ENCODE results near the gene POT1. TPM values are rescaled to one million over a fixed set of nuclear protein-coding genes. Genes with fewer than 3 reads are reported as not detected.

Gene POT1
- total and polyA plus RNA-seq, 2 experiments from 2014 or later = 12.0 to 40.4 TPM

GRCh38 chr7:124783271-124783670 lies 146.4 kb downstream of the POT1 start (continued):
- TF ChIP-seq ETS1 (IDR thresholded peaks at IDR 0.05) (no peak), JUNB (IDR thresholded peaks at IDR 0.05; ENCODE audit: unreplicated experiment) (no peak), STAT1 (IDR thresholded peaks at IDR 0.05; ENCODE audit: unreplicated experiment) (no peak), POLR2AphosphoS5 (IDR thresholded peaks at IDR 0.05; ENCODE audit: low read depth) (no peak), NANOG (IDR thresholded peaks at IDR 0.05; ENCODE audit: borderline replicate concordance) (no peak), EZH2phosphoT487 (IDR thresholded peaks at IDR 0.05; ENCODE audit: unreplicated experiment) (no peak), CTCF (conservative IDR thresholded peaks at IDR 0.05; ENCODE audit: low read depth in 2 of 2) (no peak)

DNA sequence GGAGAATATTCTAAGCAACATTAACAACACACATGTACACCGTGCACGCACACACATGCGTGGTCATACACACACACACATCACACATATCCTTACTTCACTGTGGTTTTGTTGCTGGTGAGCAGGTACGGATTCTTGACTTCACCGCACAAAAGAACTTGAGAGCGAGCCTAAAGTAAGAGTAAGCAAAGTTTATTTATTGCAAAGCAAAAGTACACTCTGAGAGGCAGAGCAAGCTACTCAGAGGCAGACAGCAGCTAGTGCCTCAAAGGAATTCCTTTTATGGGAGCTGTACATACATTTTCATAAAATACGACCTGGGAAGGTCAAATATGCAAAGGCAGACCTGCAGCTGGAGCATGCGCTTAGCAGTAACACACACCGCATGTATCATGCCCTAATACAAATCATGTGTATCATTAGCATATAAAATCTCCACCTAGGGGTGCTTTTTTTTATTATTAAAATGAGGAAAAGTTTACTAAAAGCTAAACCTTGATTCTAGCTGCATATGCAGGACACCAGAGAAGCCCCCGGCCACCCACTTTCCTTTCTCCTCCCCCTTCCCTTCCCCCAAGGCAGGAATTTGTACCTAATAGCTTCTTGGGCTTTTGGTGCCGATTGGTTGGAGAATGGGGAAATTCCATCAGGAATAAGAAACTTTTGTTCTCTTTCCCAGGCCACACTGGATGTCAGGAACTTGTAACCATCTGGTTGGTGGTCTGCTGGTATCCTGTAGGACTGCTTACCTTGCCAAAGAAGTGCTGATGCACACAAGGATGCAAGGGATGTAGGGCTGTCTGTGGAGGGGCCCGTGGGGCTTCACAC lies 147.5 kb downstream of the POT1 start:
- H3F3A ChIP-seq (replicated peaks; ENCODE audit: low read depth) = no peaks in the 10 kb centered on the region
- no peaks in the 10 kb centered on the region for H3K27me3 ChIP-seq (ENCODE audit: insufficient read depth)
- peak overlapping the region; percentile 91 for H2AFZ ChIP-seq
- no peaks in the 10 kb centered on the region for H3K36me3 Mint-ChIP-seq (ENCODE audit: low read depth)
- peaks cover 12% of the 10 kb centered on the region; the same call in 1 of the 2 replicates for H3K9me2 ChIP-seq (ENCODE audit: insufficient read depth)
- peak; percentile 65 for DNase-seq (ENCODE audit: low spot score)
- no peak for TF ChIP-seq JUNB (IDR thresholded peaks at IDR 0.05; ENCODE audit: unreplicated experiment)
- H3K27ac ChIP-seq (ENCODE audit: low read depth) = peak overlapping the region; percentile 80
- no peak overlapping the region for H3K4me3 Mint-ChIP-seq
- no peak overlapping the region for H3K4me3 ChIP-seq
- peaks cover 2% of the 10 kb centered on the region for H3K27me3 Mint-ChIP-seq (ENCODE audit: insufficient read depth, low read depth, poor library complexity)
- peaks cover 25% of the 10 kb centered on the region for H3K4me1 Mint-ChIP-seq
- peak; percentile 32 for ATAC-seq
- no peaks in the 10 kb centered on the region for H3K79me2 ChIP-seq (replicated peaks; ENCODE audit: insufficient read depth)
- no peak overlapping the region for H3K27ac Mint-ChIP-seq
- peak overlapping the region; percentile 56; the same call in 1 of the 2 replicates for H3K4me2 ChIP-seq
- H3K9me3 Mint-ChIP-seq = no peaks in the 10 kb centered on the region
- no peaks in the 10 kb centered on the region for H3K36me3 ChIP-seq (ENCODE audit: insufficient read depth)
- peaks cover 25% of the 10 kb centered on the region for H3K4me1 ChIP-seq (ENCODE audit: insufficient read depth)
- no peaks in the 10 kb centered on the region for H4K20me1 ChIP-seq (replicated peaks; ENCODE audit: insufficient read depth)

DNA sequence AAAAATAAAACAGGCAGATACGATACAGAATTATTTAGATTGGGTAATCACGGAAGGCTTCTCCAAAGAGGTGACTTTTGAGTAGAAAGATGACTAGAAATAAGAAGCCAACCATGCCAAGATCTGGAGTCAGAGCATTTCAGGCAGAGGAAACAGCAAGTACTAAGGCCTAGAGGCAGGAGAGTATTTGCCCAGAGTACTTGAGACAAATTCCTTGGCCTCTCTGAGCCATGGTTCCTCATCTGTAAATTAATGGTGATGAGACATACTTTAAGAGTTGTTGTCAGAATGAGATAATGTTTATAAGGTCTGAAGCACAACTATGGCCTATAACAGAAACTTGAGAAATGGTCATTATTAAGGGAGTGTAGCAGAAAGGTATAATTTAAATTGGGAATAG lies 148.2 kb downstream of the POT1 start:
- Mint-ChIP-seq H3K27ac (no peak overlapping the region), H3K36me3 (ENCODE audit: low read depth) (no peaks in the 10 kb centered on the region), H3K9me3 (no peaks in the 10 kb centered on the region), H3K4me3 (no peak overlapping the region), H3K4me1 (peaks cover 25% of the 10 kb centered on the region), H3K27me3 (ENCODE audit: insufficient read depth, low read depth, poor library complexity) (peaks cover 2% of the 10 kb centered on the region)
- H3K27me3 ChIP-seq (ENCODE audit: insufficient read depth) = no peaks in the 10 kb centered on the region
- H3K4me1 ChIP-seq (ENCODE audit: insufficient read depth) = peaks cover 25% of the 10 kb centered on the region
- H3K9me2 ChIP-seq (ENCODE audit: insufficient read depth) = peaks cover 12% of the 10 kb centered on the region; the same call in 1 of the 2 replicates
- no peak for ATAC-seq
- peak overlapping the region; percentile 60; the same call in 1 of the 2 replicates for H3K27ac ChIP-seq (ENCODE audit: low read depth)
- no peaks in the 10 kb centered on the region for H4K20me1 ChIP-seq (replicated peaks; ENCODE audit: insufficient read depth)
- no peaks in the 10 kb centered on the region for H3K79me2 ChIP-seq (replicated peaks; ENCODE audit: insufficient read depth)
- no peaks in the 10 kb centered on the region for H3K36me3 ChIP-seq (ENCODE audit: insufficient read depth)
- no peaks in the 10 kb centered on the region for H3F3A ChIP-seq (replicated peaks; ENCODE audit: low read depth)
- no peak for DNase-seq (ENCODE audit: low spot score)
- H3K4me2 ChIP-seq = peak overlapping the region; percentile 56; the same call in 1 of the 2 replicates
- H2AFZ ChIP-seq = no peak overlapping the region
- H3K4me3 ChIP-seq = no peak overlapping the region
- TF ChIP-seq CTCF (conservative IDR thresholded peaks at IDR 0.05; ENCODE audit: low read depth in 2 of 2) (no peak), POLR2AphosphoS5 (IDR thresholded peaks at IDR 0.05; ENCODE audit: low read depth) (no peak), JUNB (IDR thresholded peaks at IDR 0.05; ENCODE audit: unreplicated experiment) (no peak), ZNF114 (CRISPR knock-in tag; IDR thresholded peaks at IDR 0.05) (no peak), EZH2phosphoT487 (IDR thresholded peaks at IDR 0.05; ENCODE audit: unreplicated experiment) (no peak), CREB1 (CRISPR knock-in tag; IDR thresholded peaks at IDR 0.05; ENCODE audit: low read depth) (no peak), ETS1 (IDR thresholded peaks at IDR 0.05) (no peak), ZNF331 (CRISPR knock-in tag; IDR thresholded peaks at IDR 0.05; ENCODE audit: low read depth) (no peak)

Data from GM23338 (cell line).